ENCODE data around the gene NTSR1. TPM values are rescaled to one million over a fixed set of nuclear protein-coding genes. Genes with fewer than 3 reads are reported as not detected.

The NTSR1 gene
- total and polyA plus RNA-seq, 4 donors = 0.03 to 0.33 (median 0.08) TPM; not detected in 1

- 86% methylated on average over 27 of the region's 27 CpGs for WGBS
- Histone ChIP-seq H3K4me1 (ENCODE audit: control insufficient read depth in 4 of 4, insufficient read depth in 4 of 4, low read length in 3 of 4) (no peaks in the 10 kb centered on the region), H3K9ac (ENCODE audit: low read depth in 1 of 2, low read length in 2 of 2) (no peak overlapping the region), H3K9me3 (ENCODE audit: control insufficient read depth in 4 of 4, low read length in 3 of 4) (no peaks in the 10 kb centered on the region), H3K4me3 (ENCODE audit: low read depth in 1 of 3, low read length in 3 of 3) (no peak overlapping the region), H3K36me3 (ENCODE audit: control insufficient read depth in 4 of 4, insufficient read depth in 3 of 4, low read depth in 1 of 4, low read length in 3 of 4) (no peaks in the 10 kb centered on the region), H3K27me3 (ENCODE audit: control insufficient read depth in 4 of 4, insufficient read depth in 4 of 4, low read length in 3 of 4) (peaks cover 0 to 2% (median 0%) of the 10 kb centered on the region in 4 donors), H3K27ac (ENCODE audit: low read depth in 1 of 2, low read length in 2 of 2) (no peak overlapping the region)
- no peak for DNase-seq (ENCODE audit: low spot score)
- no peak for TF ChIP-seq GABPA (IDR thresholded peaks at IDR 0.05 in 1 of 2, conservative IDR thresholded peaks at IDR 0.05 in 1 of 2)
- no peak for TF ChIP-seq TAF1 (conservative IDR thresholded peaks at IDR 0.05)
- TF ChIP-seq SP1 (IDR thresholded peaks at IDR 0.05) = no peak
- TF ChIP-seq MAX (IDR thresholded peaks at IDR 0.05) = no peak
- no peak for TF ChIP-seq ZBTB33 (IDR thresholded peaks at IDR 0.05)
- TF ChIP-seq HNF4G (IDR thresholded peaks at IDR 0.05) = no peak
- TF ChIP-seq REST (IDR thresholded peaks at IDR 0.05) = no peak
- TF ChIP-seq FOXA1 (IDR thresholded peaks at IDR 0.05) = no peak
- no peak for TF ChIP-seq EGR1 (IDR thresholded peaks at IDR 0.05; ENCODE audit: low read depth in 2 of 2)
- TF ChIP-seq HNF4A (conservative IDR thresholded peaks at IDR 0.05) = no peak
- no peak for TF ChIP-seq NR2F2 (IDR thresholded peaks at IDR 0.05)
- TF ChIP-seq FOXA2 (IDR thresholded peaks at IDR 0.05) = no peak
- no peak for TF ChIP-seq ATF3 (IDR thresholded peaks at IDR 0.05)
These were observed 24.3 kb downstream of the NTSR1 start for GRCh38 chr20:62732842-62733525.

- Histone ChIP-seq H3K9ac (ENCODE audit: low read depth in 1 of 2, low read length in 2 of 2) (no peak overlapping the region), H3K36me3 (ENCODE audit: control insufficient read depth in 4 of 4, insufficient read depth in 3 of 4, low read depth in 1 of 4, low read length in 3 of 4) (no peaks in the 10 kb centered on the region), H3K27ac (ENCODE audit: low read depth in 1 of 2, low read length in 2 of 2) (no peak overlapping the region), H3K4me3 (ENCODE audit: low read depth in 1 of 3, low read length in 3 of 3) (no peak overlapping the region), H3K27me3 (ENCODE audit: control insufficient read depth in 4 of 4, insufficient read depth in 4 of 4, low read length in 3 of 4) (peaks cover 0 to 2% (median 0%) of the 10 kb centered on the region in 4 donors), H3K4me1 (ENCODE audit: control insufficient read depth in 4 of 4, insufficient read depth in 4 of 4, low read length in 3 of 4) (no peaks in the 10 kb centered on the region), H3K9me3 (ENCODE audit: control insufficient read depth in 4 of 4, low read length in 3 of 4) (no peaks in the 10 kb centered on the region)
- DNase-seq (ENCODE audit: low spot score) = no peak
- no peak for TF ChIP-seq ZBTB33 (IDR thresholded peaks at IDR 0.05)
- no peak for TF ChIP-seq NR2F2 (IDR thresholded peaks at IDR 0.05)
- TF ChIP-seq GABPA (IDR thresholded peaks at IDR 0.05 in 1 of 2, conservative IDR thresholded peaks at IDR 0.05 in 1 of 2) = no peak
- TF ChIP-seq EGR1 (IDR thresholded peaks at IDR 0.05; ENCODE audit: low read depth in 2 of 2) = no peak
- no peak for TF ChIP-seq FOXA1 (IDR thresholded peaks at IDR 0.05)
- no peak for TF ChIP-seq ATF3 (IDR thresholded peaks at IDR 0.05)
- no peak for TF ChIP-seq YY1 (IDR thresholded peaks at IDR 0.05)
- TF ChIP-seq RXRA (IDR thresholded peaks at IDR 0.05) = no peak
- TF ChIP-seq TAF1 (conservative IDR thresholded peaks at IDR 0.05) = no peak
- no peak for TF ChIP-seq REST (IDR thresholded peaks at IDR 0.05)
- TF ChIP-seq HNF4A (conservative IDR thresholded peaks at IDR 0.05) = no peak
- TF ChIP-seq RAD21 (IDR thresholded peaks at IDR 0.05) = no peak
These were observed 24.8 kb downstream of the NTSR1 start for GRCh38 chr20:62733526-62733842.
